ENCODE results near the gene PPFIA1.
A peak's percentile ranks its signal among the peaks of the same experiment; 100 is the strongest.
"Not testable (repeated sequence)": the region's sequence is repeated elsewhere in the genome, so short reads cannot be mapped to it uniquely, and the experiment has no call there.

The PPFIA1 gene

DNA sequence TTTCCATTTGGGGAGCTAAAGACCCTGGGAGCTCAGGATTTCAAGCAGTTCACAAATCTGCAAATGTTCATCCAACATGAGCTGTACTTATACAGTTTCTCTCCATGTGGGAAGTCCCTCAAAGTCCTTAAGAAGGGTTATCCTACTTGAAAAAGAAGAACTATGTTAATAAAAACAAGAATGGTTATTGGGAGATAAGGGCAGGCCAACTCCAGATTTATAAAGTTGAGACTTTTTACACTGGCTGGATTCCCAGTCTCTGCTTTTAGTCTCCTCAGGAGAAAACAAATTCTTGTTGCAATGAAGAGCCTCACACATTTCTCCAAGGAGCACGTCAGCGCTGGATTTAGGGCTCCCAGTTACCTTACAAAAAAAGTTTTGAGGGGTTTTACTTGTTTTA lies 93.7 kb downstream of the PPFIA1 start:
- DNase-seq, result no peak

GRCh38 chr11:70364745-70365543 lies 94.5 kb downstream of the PPFIA1 start:
- DNase-seq, result no peak

- DNase-seq, result no peak
Observed at GRCh38 chr11:70365544-70365927, 95.0 kb downstream of the PPFIA1 start.

- no peak for DNase-seq
Observed at GRCh38 chr11:70367071-70367470, 96.6 kb downstream of the PPFIA1 start.

- no peak for DNase-seq
Observed at GRCh38 chr11:70368961-70369360, 98.5 kb downstream of the PPFIA1 start.

DNA sequence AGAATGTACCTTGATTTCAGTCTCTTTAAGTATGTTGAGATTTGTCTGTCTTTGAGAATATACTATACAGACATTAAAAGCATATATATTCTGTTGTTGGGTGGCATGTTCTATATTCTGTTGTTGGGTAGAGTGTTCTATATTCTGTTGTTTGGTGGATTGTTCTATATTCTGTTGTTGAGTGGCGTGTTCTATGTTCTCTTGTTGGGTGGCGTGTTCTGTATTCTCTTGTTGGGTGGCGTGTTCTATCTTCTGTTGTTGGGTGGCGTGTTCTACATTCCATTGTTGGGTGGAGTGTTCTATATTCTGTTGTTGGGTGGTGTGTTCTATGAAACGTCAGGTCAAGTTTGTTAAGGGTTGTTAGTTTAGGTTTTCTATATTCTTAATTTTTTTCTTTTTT lies 100.8 kb downstream of the PPFIA1 start:
- DNase-seq, result no peak

GRCh38 chr11:70372076-70372475 lies 101.6 kb downstream of the PPFIA1 start:
- no peak for DNase-seq

GRCh38 chr11:70376621-70377020 lies 106.1 kb downstream of the PPFIA1 start:
- no peak for DNase-seq

- DNase-seq, result no peak
Observed at GRCh38 chr11:70377645-70378044, 107.2 kb downstream of the PPFIA1 start.

DNA sequence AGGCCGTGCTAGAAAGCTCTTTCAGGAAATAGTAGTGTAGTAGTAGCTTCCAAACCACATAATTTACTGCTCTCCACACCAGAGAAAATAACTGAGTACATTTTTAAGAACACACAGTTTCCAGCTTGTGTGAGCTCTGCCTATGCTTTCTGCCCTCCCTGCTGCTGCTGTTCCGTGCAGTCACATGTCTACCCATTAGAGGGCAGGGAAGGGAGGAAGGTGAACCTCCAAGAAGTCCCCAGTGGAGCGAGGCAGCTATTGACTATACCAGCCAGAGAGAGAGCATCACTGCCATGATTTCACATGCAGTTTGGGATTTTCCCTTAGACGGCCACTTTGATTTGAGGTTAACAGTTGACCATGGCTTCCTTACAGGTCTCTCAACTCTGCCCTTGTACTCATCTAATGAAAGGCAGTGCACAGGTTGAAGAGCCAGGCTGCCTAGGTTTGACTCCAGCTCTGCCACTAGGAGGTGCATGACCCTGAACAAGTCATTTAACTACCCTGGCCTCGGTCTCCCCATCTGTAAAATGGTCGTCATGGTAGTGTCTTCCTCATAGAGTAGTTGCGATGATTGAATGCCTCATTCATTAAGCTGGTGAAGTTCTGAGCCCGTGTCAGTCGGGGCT lies 108.1 kb downstream of the PPFIA1 start:
- DNase-seq, result no peak

- no peak for DNase-seq
Observed at GRCh38 chr11:70381350-70381749, 110.9 kb downstream of the PPFIA1 start.

- no peak for DNase-seq
Observed at GRCh38 chr11:70381872-70382861, 111.7 kb downstream of the PPFIA1 start.

DNA sequence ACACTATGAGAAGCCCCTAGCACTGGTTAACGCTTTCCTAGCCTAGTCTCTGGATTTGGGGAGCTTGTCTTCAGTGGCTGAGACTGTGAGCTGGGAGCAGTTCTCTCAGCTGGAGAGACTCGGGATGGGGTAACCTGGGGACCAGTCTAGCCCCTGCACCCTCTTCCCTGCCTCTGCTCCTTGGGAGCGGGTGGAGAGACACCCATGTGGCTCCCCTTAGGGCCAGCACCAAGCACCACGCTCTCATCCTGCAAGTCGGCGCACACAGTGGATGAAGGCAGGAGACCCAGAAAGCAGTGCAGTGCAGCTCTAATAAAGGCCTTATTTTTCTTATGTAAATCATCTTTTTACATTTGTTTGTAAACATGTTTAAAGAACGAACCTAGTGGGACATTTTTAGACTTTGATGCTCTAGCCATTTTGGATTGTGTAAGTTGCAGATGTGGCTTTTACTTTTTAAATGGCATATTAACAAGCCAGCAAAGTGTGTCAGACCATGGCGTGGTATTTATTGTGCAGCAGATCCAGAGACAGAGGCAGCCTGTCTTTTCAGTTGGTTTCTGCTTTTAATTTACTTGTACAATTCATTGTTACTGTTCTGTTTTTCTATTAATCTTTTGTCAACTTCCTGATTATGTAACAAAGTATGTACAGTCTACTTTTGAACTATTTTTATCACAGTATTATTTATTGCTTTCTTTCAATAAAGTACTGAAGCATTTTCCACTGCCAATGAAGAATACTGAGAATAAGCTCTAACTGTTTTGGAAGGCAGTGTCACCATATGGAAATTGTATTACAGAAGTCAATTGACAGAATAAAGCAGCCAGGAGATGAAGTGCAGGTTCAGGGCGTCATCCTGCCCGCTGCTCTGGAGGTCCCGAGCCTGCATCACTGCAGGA lies 113.4 kb downstream of the PPFIA1 start:
- DNase-seq, result no peak

DNA sequence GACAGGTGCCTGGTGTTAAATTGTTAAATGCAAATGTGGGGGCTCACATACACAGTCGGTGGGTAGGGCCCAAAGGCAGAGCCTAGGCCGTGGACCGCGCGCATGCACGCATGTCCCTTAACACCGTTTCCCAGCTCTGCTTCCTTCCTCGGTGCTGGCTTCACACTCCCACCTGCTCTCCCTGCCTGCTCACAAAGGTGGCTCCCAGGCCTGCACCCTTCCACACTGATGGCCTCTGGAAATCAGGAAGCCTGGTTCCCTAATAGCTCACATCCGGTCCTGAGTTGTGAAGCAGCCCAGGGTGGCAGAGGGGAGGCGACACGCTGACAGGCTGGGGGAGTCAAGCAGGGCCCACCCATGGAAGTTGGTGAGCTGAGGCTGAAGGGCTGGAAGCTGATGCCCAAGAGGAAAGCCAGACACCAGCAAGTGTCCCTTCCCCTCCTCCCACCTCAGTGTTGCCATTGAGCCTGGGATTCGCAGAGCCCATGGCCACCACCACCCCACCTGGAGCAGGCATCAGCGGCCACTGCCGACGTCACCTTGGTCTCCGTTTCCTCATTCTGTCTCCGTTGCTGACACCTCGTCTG lies 114.2 kb downstream of the PPFIA1 start:
- no peak for DNase-seq

DNA sequence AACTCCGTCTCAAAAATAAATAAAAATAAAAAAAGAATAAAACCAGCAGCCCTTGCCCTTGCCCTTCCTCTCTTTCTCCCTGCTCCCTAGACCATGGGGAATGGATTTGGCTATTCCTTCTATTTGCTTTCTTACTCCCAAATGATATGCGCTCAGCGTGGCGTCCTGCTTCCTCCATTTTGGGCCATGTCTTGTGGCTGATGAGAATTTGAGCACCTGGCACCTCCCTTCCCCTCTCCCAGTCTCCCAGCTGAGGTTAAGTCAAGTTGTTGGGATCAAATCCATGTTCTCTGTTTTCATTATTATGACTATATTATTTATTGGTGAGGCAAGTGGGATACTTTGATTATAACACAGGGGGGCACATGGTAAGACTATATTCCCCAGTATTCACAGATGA lies 117.1 kb downstream of the PPFIA1 start:
- DNase-seq, result no peak

GRCh38 chr11:70389201-70389600 lies 118.7 kb downstream of the PPFIA1 start:
- DNase-seq, result no peak

GRCh38 chr11:70390882-70391281 lies 120.4 kb downstream of the PPFIA1 start:
- DNase-seq, result not testable (repeated sequence)

- DNase-seq, result no peak
Observed at GRCh38 chr11:70394211-70394950, 123.9 kb downstream of the PPFIA1 start.

GRCh38 chr11:70397336-70397982 lies 127.0 kb downstream of the PPFIA1 start:
- no peak for DNase-seq

DNA sequence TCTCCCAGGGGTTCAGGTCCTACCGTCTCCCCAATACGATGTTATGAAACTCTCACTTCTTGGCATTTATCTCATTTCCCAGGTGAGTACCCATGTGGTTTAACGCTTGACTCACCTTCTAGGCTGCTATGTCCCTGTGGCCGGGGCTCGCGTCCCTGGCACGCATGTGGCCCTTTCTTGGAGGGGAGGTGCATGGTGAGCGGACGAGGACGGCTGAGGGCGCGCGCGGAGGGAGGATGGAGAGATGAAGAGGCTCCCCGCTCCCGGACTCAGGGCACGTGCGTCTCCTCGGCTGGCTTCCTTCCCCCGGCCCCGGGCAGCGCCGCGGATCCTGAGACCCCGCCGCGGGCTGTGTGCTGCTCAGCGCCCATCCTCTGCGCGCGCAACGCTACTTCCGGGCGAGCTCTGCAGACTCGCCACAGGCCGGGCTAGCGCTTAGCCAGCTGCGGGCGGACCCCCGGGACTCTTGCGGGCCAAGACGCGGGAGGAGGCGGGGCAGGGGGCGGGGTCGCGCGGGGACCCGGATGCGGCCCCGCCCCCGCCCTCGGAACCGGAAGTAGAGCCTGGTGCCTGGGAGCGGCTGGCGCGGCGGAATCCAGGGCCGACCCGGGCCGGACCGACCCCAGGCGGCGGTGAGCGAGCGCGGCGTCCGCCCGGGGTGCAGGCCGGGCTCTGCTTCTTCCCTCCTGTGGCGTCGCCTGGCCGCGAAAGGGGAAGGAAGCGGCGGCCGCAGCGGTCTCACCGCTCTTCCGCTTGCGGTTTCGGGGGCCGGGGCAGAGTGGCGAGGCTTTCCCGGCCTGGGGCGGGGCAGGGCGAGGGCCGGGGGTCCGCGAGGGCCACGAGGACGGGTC lies 127.7 kb downstream of the PPFIA1 start, which contains the start of gene CTTN:
CTTN (plus strand) TSS at position 547 of the 851 bp plus-strand sequence. CDS start 8,769 bp downstream, outside the sequence.
- peak; percentile 84 to 96 (median 96) for DNase-seq

All from NCI-H1417 (cell line).